Measurements from ENCODE around the gene CAMK2N1.

GRCh38 chr1:20534659-20535417 is 48.8 kb upstream of the CAMK2N1 start:
- TF ChIP-seq, protein P1, sequence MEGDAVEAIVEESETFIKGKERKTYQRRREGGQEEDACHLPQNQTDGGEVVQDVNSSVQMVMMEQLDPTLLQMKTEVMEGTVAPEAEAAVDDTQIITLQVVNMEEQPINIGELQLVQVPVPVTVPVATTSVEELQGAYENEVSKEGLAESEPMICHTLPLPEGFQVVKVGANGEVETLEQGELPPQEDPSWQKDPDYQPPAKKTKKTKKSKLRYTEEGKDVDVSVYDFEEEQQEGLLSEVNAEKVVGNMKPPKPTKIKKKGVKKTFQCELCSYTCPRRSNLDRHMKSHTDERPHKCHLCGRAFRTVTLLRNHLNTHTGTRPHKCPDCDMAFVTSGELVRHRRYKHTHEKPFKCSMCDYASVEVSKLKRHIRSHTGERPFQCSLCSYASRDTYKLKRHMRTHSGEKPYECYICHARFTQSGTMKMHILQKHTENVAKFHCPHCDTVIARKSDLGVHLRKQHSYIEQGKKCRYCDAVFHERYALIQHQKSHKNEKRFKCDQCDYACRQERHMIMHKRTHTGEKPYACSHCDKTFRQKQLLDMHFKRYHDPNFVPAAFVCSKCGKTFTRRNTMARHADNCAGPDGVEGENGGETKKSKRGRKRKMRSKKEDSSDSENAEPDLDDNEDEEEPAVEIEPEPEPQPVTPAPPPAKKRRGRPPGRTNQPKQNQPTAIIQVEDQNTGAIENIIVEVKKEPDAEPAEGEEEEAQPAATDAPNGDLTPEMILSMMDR (IDR thresholded peaks at IDR 0.05; ENCODE audit: low read depth, low read length): no peak
- no peak for TF ChIP-seq EZH2phosphoT487 (IDR thresholded peaks at IDR 0.05; ENCODE audit: low read depth)

All from OCI-LY3 (cell line).